ENCODE measurements around the gene TMEM263. TPM values are rescaled to one million over a fixed set of nuclear protein-coding genes. Genes with fewer than 3 reads are reported as not detected.

Gene TMEM263
- polyA plus RNA-seq, 1 of the 3 experiments (the other 2 are of a cell fraction): 16.9 TPM

DNA sequence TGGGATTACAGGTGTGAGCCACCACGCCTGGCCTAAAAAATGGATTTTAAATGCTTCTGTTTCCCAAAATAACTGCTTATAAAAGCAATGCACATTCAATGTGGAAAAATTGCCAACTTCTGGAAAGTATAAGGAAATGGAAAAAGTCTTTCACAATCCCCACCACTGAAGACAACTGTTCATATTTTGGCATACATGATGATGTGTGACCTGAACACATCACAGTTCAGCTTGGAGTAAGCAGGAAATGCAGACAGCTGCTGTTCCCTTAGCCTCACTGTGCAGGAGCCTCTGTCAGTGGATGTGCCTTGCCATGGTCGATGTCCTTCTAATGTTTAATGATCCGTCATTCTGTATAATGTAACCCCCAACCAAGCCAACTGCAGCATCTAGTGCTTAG, 26.1 kb downstream of the TMEM263 start:
- H3K9me2 ChIP-seq: no peaks in the 10 kb centered on the region
- 100% methylated on average over 3 of the region's 3 CpGs for WGBS (ENCODE audit: low lambda C conversion rate)
- peaks cover 17% of the 10 kb centered on the region for H3K79me2 ChIP-seq (ENCODE audit: insufficient read depth)
- no peak overlapping the region for H3K9ac ChIP-seq
- H3K36me3 ChIP-seq (replicated peaks in 1 of 2; ENCODE audit: control insufficient read depth in 1 of 2, insufficient read depth in 2 of 2, low read length in 1 of 2): peaks cover 25 to 33% of the 10 kb centered on the region in 2 experiments
- CTCF ChIA-PET: no interaction called here
- no peak overlapping the region for H3K27ac ChIP-seq (ENCODE audit: low read depth in 2 of 2, low read length in 1 of 2)
- H3K4me3 ChIP-seq (ENCODE audit: low read depth in 2 of 2, low read length in 1 of 2): no peak overlapping the region
- H3K27me3 ChIP-seq (ENCODE audit: insufficient read depth): no peaks in the 10 kb centered on the region
- TF ChIP-seq EZH2phosphoT487 (IDR thresholded peaks at IDR 0.05; ENCODE audit: borderline replicate concordance, low read depth) (no peak), FOSL2 (IDR thresholded peaks at IDR 0.05; ENCODE audit: borderline replicate concordance, low read depth) (no peak), MEF2A (IDR thresholded peaks at IDR 0.05; ENCODE audit: borderline replicate concordance, low read depth) (no peak), TAF1 (IDR thresholded peaks at IDR 0.05; ENCODE audit: borderline replicate concordance, low read depth, low read length) (no peak), TCF12 (IDR thresholded peaks at IDR 0.05) (no peak), SIN3A (IDR thresholded peaks at IDR 0.05; ENCODE audit: borderline replicate concordance, low read depth, low read length) (no peak)
- TF ChIP-seq, protein P1, sequence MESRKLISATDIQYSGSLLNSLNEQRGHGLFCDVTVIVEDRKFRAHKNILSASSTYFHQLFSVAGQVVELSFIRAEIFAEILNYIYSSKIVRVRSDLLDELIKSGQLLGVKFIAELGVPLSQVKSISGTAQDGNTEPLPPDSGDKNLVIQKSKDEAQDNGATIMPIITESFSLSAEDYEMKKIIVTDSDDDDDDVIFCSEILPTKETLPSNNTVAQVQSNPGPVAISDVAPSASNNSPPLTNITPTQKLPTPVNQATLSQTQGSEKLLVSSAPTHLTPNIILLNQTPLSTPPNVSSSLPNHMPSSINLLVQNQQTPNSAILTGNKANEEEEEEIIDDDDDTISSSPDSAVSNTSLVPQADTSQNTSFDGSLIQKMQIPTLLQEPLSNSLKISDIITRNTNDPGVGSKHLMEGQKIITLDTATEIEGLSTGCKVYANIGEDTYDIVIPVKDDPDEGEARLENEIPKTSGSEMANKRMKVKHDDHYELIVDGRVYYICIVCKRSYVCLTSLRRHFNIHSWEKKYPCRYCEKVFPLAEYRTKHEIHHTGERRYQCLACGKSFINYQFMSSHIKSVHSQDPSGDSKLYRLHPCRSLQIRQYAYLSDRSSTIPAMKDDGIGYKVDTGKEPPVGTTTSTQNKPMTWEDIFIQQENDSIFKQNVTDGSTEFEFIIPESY (IDR thresholded peaks at IDR 0.05; ENCODE audit: borderline replicate concordance, low read depth): no peak
- TF ChIP-seq, protein P2, sequence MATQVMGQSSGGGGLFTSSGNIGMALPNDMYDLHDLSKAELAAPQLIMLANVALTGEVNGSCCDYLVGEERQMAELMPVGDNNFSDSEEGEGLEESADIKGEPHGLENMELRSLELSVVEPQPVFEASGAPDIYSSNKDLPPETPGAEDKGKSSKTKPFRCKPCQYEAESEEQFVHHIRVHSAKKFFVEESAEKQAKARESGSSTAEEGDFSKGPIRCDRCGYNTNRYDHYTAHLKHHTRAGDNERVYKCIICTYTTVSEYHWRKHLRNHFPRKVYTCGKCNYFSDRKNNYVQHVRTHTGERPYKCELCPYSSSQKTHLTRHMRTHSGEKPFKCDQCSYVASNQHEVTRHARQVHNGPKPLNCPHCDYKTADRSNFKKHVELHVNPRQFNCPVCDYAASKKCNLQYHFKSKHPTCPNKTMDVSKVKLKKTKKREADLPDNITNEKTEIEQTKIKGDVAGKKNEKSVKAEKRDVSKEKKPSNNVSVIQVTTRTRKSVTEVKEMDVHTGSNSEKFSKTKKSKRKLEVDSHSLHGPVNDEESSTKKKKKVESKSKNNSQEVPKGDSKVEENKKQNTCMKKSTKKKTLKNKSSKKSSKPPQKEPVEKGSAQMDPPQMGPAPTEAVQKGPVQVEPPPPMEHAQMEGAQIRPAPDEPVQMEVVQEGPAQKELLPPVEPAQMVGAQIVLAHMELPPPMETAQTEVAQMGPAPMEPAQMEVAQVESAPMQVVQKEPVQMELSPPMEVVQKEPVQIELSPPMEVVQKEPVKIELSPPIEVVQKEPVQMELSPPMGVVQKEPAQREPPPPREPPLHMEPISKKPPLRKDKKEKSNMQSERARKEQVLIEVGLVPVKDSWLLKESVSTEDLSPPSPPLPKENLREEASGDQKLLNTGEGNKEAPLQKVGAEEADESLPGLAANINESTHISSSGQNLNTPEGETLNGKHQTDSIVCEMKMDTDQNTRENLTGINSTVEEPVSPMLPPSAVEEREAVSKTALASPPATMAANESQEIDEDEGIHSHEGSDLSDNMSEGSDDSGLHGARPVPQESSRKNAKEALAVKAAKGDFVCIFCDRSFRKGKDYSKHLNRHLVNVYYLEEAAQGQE (IDR thresholded peaks at IDR 0.05; ENCODE audit: low read depth, low read length): no peak
- peaks cover 19% of the 10 kb centered on the region for H3F3A ChIP-seq (replicated peaks; ENCODE audit: insufficient read depth)
- H3K9me3 ChIP-seq: no peaks in the 10 kb centered on the region
- DNase-seq: no peak
- peaks cover 8% of the 10 kb centered on the region for H4K20me1 ChIP-seq (ENCODE audit: insufficient read depth)
- H3K4me1 ChIP-seq (ENCODE audit: control insufficient read depth in 1 of 2, insufficient read depth in 2 of 2, low read depth in 1 of 2, low read length in 1 of 2): peaks cover 15% of the 10 kb centered on the region in 2 experiments; a peak in 3 of 4 replicates
- H3K4me2 ChIP-seq: no peak overlapping the region
- POLR2A ChIA-PET: interaction anchor here (1.4 kb wide), 1 partner anchor 9 kb away, joined by 3 read pairs; no protein-coding TSS in a partner anchor
- no peak overlapping the region for H2AFZ ChIP-seq (ENCODE audit: low read depth)

DNA sequence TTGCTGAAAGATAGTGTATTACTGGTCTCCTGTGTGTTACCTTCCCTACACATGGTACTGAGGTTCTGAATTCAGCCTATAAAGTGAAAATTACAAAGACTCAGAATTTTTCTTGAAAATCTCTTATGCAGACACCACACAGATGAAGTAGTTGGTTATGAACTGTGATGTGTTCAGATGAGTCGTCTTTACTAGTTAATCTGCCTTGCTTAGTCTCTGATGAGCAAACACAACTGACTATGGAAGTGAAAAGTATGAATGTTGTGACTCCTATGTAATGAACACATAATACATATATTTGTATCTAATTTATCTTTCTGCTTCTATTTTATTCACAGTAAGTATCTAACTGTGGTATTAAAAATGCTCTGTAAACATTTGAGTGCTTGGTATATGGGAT, 26.5 kb downstream of the TMEM263 start:
- TF ChIP-seq EP300 (IDR thresholded peaks at IDR 0.05; ENCODE audit: borderline replicate concordance in 1 of 2, low read depth in 1 of 2, low read length in 1 of 2): no peak
- TF ChIP-seq, protein P3, sequence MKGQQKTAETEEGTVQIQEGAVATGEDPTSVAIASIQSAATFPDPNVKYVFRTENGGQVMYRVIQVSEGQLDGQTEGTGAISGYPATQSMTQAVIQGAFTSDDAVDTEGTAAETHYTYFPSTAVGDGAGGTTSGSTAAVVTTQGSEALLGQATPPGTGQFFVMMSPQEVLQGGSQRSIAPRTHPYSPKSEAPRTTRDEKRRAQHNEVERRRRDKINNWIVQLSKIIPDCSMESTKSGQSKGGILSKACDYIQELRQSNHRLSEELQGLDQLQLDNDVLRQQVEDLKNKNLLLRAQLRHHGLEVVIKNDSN (IDR thresholded peaks at IDR 0.05; ENCODE audit: borderline replicate concordance, low read depth): no peak
- TF ChIP-seq MXI1 (IDR thresholded peaks at IDR 0.05; ENCODE audit: low read depth, low read length): no peak
- no peak for TF ChIP-seq POLR2AphosphoS5 (IDR thresholded peaks at IDR 0.05; ENCODE audit: low read depth, low read length)
- TF ChIP-seq, protein P4, sequence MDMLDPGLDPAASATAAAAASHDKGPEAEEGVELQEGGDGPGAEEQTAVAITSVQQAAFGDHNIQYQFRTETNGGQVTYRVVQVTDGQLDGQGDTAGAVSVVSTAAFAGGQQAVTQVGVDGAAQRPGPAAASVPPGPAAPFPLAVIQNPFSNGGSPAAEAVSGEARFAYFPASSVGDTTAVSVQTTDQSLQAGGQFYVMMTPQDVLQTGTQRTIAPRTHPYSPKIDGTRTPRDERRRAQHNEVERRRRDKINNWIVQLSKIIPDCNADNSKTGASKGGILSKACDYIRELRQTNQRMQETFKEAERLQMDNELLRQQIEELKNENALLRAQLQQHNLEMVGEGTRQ (IDR thresholded peaks at IDR 0.05; ENCODE audit: borderline replicate concordance, low read depth, low read length): no peak
- TF ChIP-seq YY1 (IDR thresholded peaks at IDR 0.05; ENCODE audit: low read depth): no peak
- no peak for TF ChIP-seq SMC3 (IDR thresholded peaks at IDR 0.05; ENCODE audit: low read depth, low read length)
- TF ChIP-seq RCOR1 (IDR thresholded peaks at IDR 0.05; ENCODE audit: low read length): no peak
- H3K27ac ChIP-seq (ENCODE audit: low read depth in 2 of 2, low read length in 1 of 2): no peak overlapping the region
- H3F3A ChIP-seq (replicated peaks; ENCODE audit: insufficient read depth): peaks cover 15% of the 10 kb centered on the region
- H3K79me2 ChIP-seq (ENCODE audit: insufficient read depth): peaks cover 17% of the 10 kb centered on the region
- ChIA-PET POLR2A (no interaction called here), CTCF (interaction anchor here (1.4 kb wide), 1 partner anchor 26 kb away, joined by 5 read pairs; the partner anchor contains the start of gene TMEM263)
- WGBS (ENCODE audit: low lambda C conversion rate): 88% methylated on average over 1 of the region's 1 CpG
- peaks cover 6% of the 10 kb centered on the region for H4K20me1 ChIP-seq (ENCODE audit: insufficient read depth)
- H2AFZ ChIP-seq (ENCODE audit: low read depth): no peak overlapping the region
- peaks cover 25 to 31% of the 10 kb centered on the region in 2 experiments for H3K36me3 ChIP-seq (replicated peaks in 1 of 2; ENCODE audit: control insufficient read depth in 1 of 2, insufficient read depth in 2 of 2, low read length in 1 of 2)
- H3K9me2 ChIP-seq: no peaks in the 10 kb centered on the region
- H3K4me2 ChIP-seq: no peak overlapping the region
- H3K4me3 ChIP-seq (ENCODE audit: low read depth in 2 of 2, low read length in 1 of 2): no peak overlapping the region
- H3K27me3 ChIP-seq (ENCODE audit: insufficient read depth): no peaks in the 10 kb centered on the region
- H3K9me3 ChIP-seq: no peaks in the 10 kb centered on the region
- no peak overlapping the region for H3K9ac ChIP-seq
- peaks cover 15% of the 10 kb centered on the region in 2 experiments; a peak in 3 of 4 replicates for H3K4me1 ChIP-seq (ENCODE audit: control insufficient read depth in 1 of 2, insufficient read depth in 2 of 2, low read depth in 1 of 2, low read length in 1 of 2)
- DNase-seq: no peak
